ENCODE measurements around the gene PAK5.

The PAK5 gene

GRCh38 chr20:9572670-9573069 lies 266.2 kb downstream of the PAK5 start:
- DNase-seq: no peak

DNA sequence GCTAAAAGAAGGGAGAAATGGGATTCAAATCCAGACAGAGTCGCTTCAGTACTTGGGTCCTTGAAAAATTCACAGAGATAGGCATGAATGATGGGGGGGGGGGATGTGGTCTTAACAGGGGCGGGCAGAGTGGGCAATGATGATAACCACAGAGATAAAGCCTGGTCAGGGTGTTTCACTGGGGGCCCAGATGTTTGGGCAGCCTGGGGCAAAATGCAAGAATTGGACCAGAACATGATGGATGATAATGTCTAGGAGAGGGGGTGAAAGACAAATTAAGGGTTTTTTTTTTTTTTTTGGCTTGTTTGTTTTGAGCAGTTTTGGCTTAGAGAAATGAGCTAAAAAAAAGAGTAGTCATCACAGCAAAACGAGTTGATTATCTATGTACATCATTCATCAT lies 267.1 kb downstream of the PAK5 start:
- DNase-seq: no peak

- no peak for DNase-seq
These were observed 268.3 kb downstream of the PAK5 start for GRCh38 chr20:9570612-9571011.

DNA sequence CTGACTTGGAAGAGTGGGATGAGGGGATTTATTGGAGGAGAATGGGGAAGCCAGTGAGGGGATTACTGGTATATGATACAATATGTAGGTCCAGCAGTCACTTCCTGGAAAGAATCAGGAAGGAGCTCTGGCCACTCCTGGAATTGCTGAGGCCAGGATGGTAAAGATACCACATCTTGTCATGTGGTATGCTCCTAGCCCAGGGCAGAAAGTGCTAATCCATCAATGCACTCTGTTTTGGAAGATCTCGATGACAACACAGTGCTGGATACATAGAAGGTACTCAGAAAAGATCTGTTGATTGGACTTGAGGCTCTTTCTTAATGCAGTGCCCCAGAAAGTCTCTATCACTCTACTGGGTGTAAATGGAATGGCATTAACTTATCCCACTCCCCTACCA lies 271.9 kb downstream of the PAK5 start:
- DNase-seq: no peak

DNA sequence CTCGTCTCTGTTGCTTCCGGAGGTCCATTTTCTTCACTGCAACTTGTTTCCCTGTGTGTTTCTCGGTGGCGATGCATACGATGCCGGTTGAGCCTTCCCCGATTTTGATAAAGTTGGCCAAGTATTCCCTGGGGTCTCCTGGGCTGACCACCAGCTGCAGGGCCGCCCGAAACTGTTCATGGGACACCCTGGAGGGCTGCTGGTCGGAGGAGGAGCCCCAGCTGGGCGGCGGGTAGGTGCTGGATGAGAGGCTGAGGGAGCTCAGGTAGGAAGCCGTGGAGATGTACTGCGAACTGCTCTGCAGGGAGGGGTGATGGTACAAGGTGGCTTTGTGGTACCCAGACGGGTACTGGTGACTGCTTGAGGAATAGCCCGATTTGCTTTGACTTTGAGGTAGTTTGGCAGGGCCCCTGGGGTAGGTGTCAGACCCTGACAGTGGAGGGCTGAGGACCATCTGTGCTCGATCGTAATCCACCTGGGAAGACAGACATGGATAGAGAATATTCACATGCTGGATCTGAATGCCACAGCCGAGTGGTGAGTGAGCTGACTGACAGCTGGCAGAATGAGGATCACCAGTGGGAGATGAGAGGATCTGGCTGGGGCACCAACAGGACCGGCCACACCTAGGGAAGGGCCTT lies 272.8 kb downstream of the PAK5 start:
- DNase-seq: no peak

GRCh38 chr20:9557411-9557810 lies 281.5 kb downstream of the PAK5 start:
- DNase-seq: no peak

DNA sequence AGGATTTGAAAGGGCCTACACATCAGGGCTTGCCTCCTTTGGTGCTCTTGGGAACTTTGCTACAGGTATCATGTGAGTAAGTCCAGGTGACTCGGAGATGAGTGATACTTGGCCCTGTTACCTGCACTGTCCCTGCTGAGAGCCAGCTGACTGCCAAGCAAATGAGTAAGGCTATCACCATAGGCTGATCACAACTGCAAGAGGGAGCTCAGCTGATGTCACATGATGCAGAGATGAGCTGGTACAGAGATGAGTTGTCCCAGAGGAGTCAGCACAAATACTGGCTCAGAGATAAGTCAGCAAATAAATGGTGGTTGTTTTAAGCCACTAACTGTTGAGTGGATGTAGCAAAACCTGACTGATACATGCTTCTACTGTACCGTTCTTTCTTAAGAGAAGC lies 283.1 kb downstream of the PAK5 start:
- no peak for DNase-seq

DNA sequence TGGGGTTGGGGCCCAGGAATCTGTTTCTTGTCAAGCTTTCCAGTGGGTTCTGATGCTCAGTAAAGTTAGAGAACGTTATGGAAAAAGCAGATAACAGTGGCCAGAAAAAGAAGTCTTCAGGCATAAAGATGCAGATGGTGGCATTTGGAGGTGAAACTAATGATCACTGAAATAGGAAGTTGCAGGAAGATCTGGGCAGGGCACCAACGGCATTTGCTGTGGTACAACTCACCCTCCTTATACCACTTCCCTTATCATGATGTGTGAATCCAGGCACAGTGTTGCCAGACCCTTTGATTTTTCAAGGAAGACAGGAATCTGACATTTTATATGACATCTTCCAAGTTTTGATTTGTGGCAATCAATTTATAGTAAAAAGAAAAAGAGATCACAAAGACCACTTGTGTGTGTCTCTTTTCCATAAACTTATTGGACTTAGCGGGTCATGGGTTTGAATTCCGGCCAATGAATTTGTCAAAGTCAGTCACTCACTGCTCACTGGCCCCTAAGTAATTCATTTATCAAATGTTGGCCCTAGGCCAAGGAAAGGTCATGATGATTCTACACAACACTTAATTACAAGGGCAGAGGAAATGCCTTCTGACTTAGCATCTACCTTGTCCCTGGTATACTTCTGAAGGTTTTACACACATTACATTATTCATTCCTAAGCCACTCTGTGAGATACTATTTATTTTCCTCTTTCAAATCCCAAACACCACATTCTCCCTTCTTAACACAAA lies 286.9 kb downstream of the PAK5 start:
- DNase-seq: no peak

GRCh38 chr20:9550871-9551270 lies 288.0 kb downstream of the PAK5 start:
- no peak for DNase-seq

DNA sequence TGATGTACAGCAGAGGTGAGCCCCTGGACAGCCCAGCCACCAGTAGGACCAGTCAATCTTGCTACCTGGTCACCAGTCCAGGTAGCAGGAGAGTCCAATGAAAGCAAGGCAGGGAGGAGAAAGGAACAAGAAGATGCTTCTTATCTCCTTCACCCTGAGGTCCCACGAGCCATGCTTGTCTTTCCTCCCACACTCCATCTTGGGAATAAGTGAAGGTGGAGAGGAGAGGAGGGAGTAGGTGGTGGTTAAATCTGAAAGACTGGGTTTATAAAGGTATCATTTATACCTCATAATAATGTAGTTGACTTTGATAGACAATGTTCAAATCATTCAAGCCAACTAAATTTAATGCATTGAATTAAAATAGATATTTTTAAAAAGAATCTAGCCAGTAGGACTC lies 288.6 kb downstream of the PAK5 start:
- no peak for DNase-seq

- DNase-seq: no peak
These were observed 295.7 kb downstream of the PAK5 start for GRCh38 chr20:9543214-9543613.

DNA sequence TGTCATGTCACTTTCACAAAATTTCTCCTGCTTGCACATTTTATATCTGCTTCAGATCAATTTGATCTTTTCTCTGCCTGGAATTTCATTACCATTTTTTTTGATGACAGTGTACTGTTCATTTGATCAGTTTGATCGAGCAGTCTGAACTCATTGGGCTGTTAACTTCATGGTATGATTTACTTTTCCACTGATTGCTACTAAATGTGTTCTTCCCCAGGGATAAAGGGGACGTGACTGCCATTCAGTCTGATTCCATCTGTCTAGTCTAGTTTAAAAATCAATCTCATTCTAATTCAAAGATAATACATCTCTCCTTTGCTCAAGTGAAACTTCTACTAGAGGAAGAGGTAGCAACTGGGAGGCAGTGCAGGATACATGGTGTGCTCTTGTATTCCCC lies 303.4 kb downstream of the PAK5 start:
- no peak for DNase-seq

DNA sequence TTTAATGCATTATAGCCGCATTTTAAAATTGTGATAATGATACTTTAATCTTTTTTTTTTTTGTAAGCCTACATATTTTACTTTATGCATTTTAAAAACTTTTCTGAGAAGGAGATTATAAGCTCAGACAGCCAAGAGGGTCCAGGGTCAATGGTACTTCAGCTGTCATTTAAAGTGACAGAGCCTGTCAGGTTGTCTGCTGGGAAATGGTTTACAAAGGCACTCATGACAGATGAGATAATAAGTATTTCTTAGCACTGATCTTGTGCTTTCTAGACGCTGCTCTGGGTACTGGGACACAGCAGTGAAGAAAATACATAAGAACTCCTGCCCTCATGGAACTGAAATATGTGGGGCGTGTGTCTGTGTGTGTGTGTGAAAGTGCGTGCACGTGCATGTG lies 304.9 kb downstream of the PAK5 start:
- no peak for DNase-seq

GRCh38 chr20:9532069-9532838 lies 306.6 kb downstream of the PAK5 start:
- DNase-seq: no peak

DNA sequence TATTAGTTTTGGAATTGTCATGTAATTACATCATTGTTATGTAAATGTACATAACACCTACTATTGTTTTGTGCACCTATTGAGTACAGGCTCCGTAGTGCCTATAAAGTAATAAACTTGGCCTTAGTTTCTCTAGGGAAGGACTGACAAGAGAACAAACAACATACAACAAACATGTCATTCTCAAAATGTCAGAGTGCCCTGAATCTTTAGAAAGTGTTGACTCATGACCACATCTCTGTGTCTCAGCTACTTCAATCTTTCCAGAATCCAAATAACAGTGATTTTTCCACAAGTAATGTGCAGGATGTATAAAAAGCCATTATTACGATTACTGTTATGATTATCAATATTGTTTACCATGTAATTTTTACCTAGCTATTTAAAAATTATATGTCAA lies 307.3 kb downstream of the PAK5 start:
- no peak for DNase-seq

GRCh38 chr20:9523636-9524035 lies 315.2 kb downstream of the PAK5 start:
- no peak for DNase-seq

- no peak for DNase-seq
These were observed 318.8 kb downstream of the PAK5 start for GRCh38 chr20:9520086-9520485.

DNA sequence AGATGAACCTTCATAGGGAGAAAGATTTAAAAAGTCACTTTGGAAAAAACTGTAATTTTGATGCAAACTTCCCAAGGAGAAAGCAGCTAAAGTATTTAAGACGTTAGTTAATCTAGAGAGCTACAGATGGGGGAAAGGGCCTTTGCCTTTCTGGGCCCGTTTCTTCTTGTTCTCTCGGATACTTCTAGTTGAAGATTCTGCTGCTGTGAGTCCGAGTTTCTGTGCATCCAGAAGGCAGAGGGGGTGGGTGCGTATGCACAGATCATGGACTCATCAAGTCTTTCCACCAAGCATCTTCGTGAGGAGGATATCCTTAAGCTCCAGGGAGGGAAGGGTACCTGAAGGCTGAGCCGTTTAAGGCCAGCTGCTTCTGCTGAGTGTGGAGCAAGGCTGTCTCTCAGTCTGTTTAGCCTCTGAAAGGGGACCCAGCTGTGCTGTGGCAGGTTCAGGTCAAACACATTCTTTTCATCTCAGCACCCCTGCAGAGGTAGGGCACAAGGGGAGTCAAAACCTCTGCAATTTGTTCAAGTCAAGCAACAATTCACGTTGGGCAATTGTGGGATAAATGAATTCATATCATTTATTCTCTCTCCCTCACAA lies 320.2 kb downstream of the PAK5 start:
- DNase-seq: no peak

DNA sequence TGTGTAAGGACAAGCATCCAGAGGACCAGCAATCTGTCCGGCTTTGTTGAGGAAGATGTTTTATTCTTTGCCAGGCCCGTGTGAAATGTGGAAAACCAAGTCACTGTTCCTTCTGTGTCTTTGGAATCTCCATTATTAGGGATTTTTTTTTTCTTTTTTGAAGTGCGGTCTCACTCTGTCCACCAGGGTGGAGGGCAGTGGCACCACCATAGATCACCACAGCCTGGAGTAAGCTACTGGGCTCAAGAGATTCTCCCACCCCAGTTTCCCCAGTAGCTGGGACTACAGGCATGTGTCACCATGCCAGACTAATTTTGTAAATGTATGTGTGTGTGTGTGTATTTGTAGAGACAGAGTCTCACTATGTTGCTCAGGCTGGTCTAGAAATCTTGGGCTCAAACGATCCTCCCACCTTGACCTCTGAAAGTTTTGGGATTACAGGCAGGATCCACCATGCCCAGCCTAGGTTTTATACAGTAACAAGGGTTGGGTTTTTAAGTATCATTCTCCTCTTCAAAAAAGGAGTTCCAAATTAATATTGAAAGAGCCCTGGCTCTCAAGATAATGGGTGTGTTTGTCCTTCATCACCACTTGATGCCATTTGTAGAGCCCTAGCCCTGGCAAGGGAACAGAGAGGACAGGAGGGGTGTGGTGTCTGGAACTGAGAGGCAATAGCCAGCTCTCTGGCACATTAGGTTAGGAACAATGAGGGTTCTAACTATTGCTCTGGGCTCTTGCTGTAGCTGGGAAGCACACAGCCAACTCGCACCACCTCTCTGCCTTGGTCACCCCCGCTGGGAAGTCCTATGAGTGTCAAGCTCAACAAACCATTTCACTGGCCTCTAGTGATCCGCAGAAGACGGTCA lies 321.3 kb downstream of the PAK5 start:
- DNase-seq: no peak

GRCh38 chr20:9516234-9516871 lies 322.5 kb downstream of the PAK5 start:
- DNase-seq: no peak

DNA sequence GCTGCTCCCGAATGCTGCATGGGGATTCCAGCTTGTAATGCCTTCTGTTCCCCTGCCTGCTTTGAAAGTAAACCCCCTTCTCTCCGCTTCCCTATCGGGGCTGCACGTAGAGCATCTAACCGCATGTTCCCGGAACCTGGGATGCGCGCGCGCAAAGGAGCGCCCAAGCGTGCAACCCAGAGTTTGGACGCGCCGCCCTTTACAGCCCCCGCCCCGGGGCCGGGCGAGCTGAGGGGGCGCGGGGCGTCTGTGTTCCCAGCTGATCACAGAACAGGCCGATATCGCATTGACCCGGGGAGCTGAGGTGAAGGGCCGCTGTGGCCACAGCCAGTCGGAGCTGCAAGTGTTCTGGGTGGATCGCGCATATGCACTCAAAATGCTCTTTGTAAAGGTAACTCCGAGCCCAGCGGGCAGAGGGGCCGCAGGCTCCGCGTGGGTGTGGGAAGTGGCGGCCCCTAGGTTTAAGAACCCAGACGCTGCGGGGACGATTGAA lies 323.1 kb downstream of the PAK5 start:
- DNase-seq: no peak

GRCh38 chr20:9515214-9515585 lies 323.7 kb downstream of the PAK5 start:
- DNase-seq: no peak
